Measurements from ENCODE around the gene BORCS8.

- TF ChIP-seq CTCF (IDR thresholded peaks at IDR 0.05), result no peak
- no peak for TF ChIP-seq POLR2A (IDR thresholded peaks at IDR 0.05)
Measured at GRCh38 chr19:19193926-19194325, 2.0 kb upstream of the BORCS8 start.

All from prostate gland (tissue), 2 donors.